GM23248 (cell line): ENCODE measurements around the gene FNDC3B.

ENCODE experiments used
- EZH2 ChIP-seq: fragments of 200-600 bp; sonication (generic); IDR thresholded peaks from 2 replicates; pipeline ENCODE4 v1.6.1; 2018; ENCODE audit warnings: antibody characterized with exemption, mild to moderate bottlenecking; ENCODE audit not compliant: insufficient read depth, poor library complexity, severe bottlenecking
- EZH2phosphoT487 ChIP-seq: fragments of 200-600 bp; sonication (generic); IDR thresholded peaks from 2 replicates; pipeline ENCODE4 v1.6.1; 2018; ENCODE audit warnings: antibody characterized with exemption, moderate library complexity, mild to moderate bottlenecking, low read depth; ENCODE audit not compliant: insufficient read depth

GRCh38 chr3:172236771-172237742, 197.7 kb downstream of the FNDC3B start:
- TF ChIP-seq EZH2, result no peak
- TF ChIP-seq EZH2phosphoT487, result no peak
